IMR-90 (cell line): ENCODE results near the gene RPS6KA5. TPM values are rescaled to one million over a fixed set of nuclear protein-coding genes. Genes with fewer than 3 reads are reported as not detected.

Experiments
- ATAC-seq: fragments of 200-7000 bp; cut with Tn5 transposase; 2 replicates; pipeline ENCODE4 v1.9.1; 2020; ENCODE audit warnings: low read depth, mild to moderate bottlenecking, moderate library complexity
- BruUV-seq: library from RNA; stranded (reverse); fragments of 400-500 nt; replicated peaks from 2 replicates; lab custom pipeline; 2021; lab: Mats Ljungman, UMichigan
- CTCF ChIA-PET: fragments of 300-600 bp; formaldehyde crosslinking; extraction: SDS; loops from one replicate; lab custom pipeline; 2021; ENCODE audit warnings: antibody characterized with exemption; lab: Yijun Ruan, JAX
- POLR2A ChIA-PET: fragments of 300-600 bp; sonication (Branson Sonifier 250); formaldehyde crosslinking; loops from one replicate; lab custom pipeline; 2022; ENCODE audit warnings: antibody characterized with exemption; ENCODE audit not compliant: unreplicated experiment; lab: Charles Lee
- DNase-seq: peaks from one replicate; pipeline ENCODE4 v3.0.0; 2013
- H2AFZ ChIP-seq: replicated peaks from 2 replicates; pipeline ENCODE3; 2013; ENCODE audit warnings: low read length, mild to moderate bottlenecking; ENCODE audit not compliant: poor library complexity
- H2AK5ac ChIP-seq: 2 replicates; pipeline ENCODE4 v1.6.1; 2013; ENCODE audit warnings: low read depth, low read length, inconsistent platforms
- H2AK9ac ChIP-seq: replicated peaks from 2 replicates; pipeline ENCODE3; 2013; ENCODE audit warnings: mild to moderate bottlenecking, low read depth, low read length, moderate library complexity; ENCODE audit not compliant: poor library complexity
- H2BK120ac ChIP-seq: 2 replicates; pipeline ENCODE4 v1.6.1; 2013; ENCODE audit warnings: low read depth, low read length, inconsistent platforms
- H2BK15ac ChIP-seq: 3 replicates; pipeline ENCODE4 v1.6.1; 2013; ENCODE audit warnings: low read depth, low read length, inconsistent platforms
- H2BK20ac ChIP-seq: 2 replicates; pipeline ENCODE4 v1.6.1; 2013; ENCODE audit warnings: low read depth, mild to moderate bottlenecking, inconsistent platforms, low read length, moderate library complexity
- H2BK5ac ChIP-seq: 2 replicates; pipeline ENCODE4 v1.6.1; 2013; ENCODE audit warnings: mild to moderate bottlenecking, low read depth, low read length, inconsistent platforms; ENCODE audit not compliant: poor library complexity, severe bottlenecking
- H3K14ac ChIP-seq: replicated peaks from 2 replicates; pipeline ENCODE4 v1.6.1; 2013; ENCODE audit warnings: low read depth, low read length, inconsistent platforms
- H3K18ac ChIP-seq: 2 replicates; pipeline ENCODE4 v1.6.1; 2013; ENCODE audit warnings: low read depth, low read length, control low read depth
- H3K23ac ChIP-seq: 2 replicates; pipeline ENCODE4 v1.6.1; 2013; ENCODE audit warnings: low read depth, low read length, inconsistent platforms
- H3K27ac ChIP-seq: 2 replicates; pipeline ENCODE4 v1.5.1; 2013; ENCODE audit warnings: mild to moderate bottlenecking, control low read depth, low read length; ENCODE audit not compliant: insufficient read depth
- H3K27me3 ChIP-seq: 2 replicates; pipeline ENCODE4 v1.6.1; 2013; ENCODE audit warnings: low read length; ENCODE audit not compliant: control insufficient read depth, insufficient read depth
- H3K36me3 ChIP-seq: 2 replicates; pipeline ENCODE4 v1.6.1; 2013; ENCODE audit warnings: low read length, mixed read lengths; ENCODE audit not compliant: control insufficient read depth, insufficient read depth
- H3K4ac ChIP-seq: 2 replicates; pipeline ENCODE4 v1.6.1; 2013; ENCODE audit warnings: low read depth, low read length, inconsistent platforms
- H3K4me1 ChIP-seq: 2 replicates; pipeline ENCODE4 v1.6.1; 2013; ENCODE audit warnings: low read length, mixed read lengths; ENCODE audit not compliant: control insufficient read depth, insufficient read depth
- H3K4me2 ChIP-seq: 2 replicates; pipeline ENCODE4 v1.6.1; 2013; ENCODE audit warnings: low read depth, mild to moderate bottlenecking, control low read depth, low read length, moderate library complexity
- H3K4me3 ChIP-seq: 2 replicates; pipeline ENCODE4 v1.5.1; 2013; ENCODE audit warnings: low read depth, mild to moderate bottlenecking, control low read depth, low read length, moderate library complexity; ENCODE audit not compliant: insufficient read depth
- H3K56ac ChIP-seq: 2 replicates; pipeline ENCODE4 v1.6.1; 2013; ENCODE audit warnings: low read length, inconsistent platforms; ENCODE audit not compliant: insufficient read depth; ENCODE audit errors: extremely low read depth
- H3K79me1 ChIP-seq, 2 experiments: 2 replicates each; pipeline ENCODE4 v1.6.1; 2013; ENCODE audit warnings: low read length in 2 of 2, inconsistent platforms in 1 of 2, low read depth in 1 of 2
- H3K9ac ChIP-seq: 2 replicates; pipeline ENCODE4 v1.6.1; 2013; ENCODE audit warnings: low read depth, low read length, control low read depth
- H3K9me1 ChIP-seq: 2 replicates; pipeline ENCODE4 v1.6.1; 2013; ENCODE audit warnings: low read length, inconsistent platforms; ENCODE audit not compliant: insufficient read depth
- H3K9me3 ChIP-seq: 2 replicates; pipeline ENCODE4 v1.6.1; 2013; ENCODE audit warnings: low read length; ENCODE audit not compliant: control insufficient read depth, insufficient read depth
- H4K20me1 ChIP-seq: 2 replicates; pipeline ENCODE4 v1.6.1; 2013; ENCODE audit warnings: low read length, inconsistent platforms; ENCODE audit not compliant: insufficient read depth
- H4K5ac ChIP-seq: 2 replicates; pipeline ENCODE4 v1.6.1; 2013; ENCODE audit warnings: mild to moderate bottlenecking, low read depth, low read length, control low read depth
- H4K8ac ChIP-seq, 2 experiments: 2 replicates each; pipeline ENCODE4 v1.6.1; 2013; ENCODE audit warnings: low read depth in 2 of 2, low read length in 2 of 2, control low read depth in 1 of 2, inconsistent platforms in 1 of 2
- H4K91ac ChIP-seq: 2 replicates; pipeline ENCODE4 v1.6.1; 2013; ENCODE audit warnings: low read depth, low read length, inconsistent platforms; ENCODE audit not compliant: insufficient read depth
- BHLHE40 ChIP-seq: fragments of 150-350 bp; IDR thresholded peaks from 2 replicates; pipeline ENCODE4 v1.6.1; 2016; ENCODE audit warnings: mild to moderate bottlenecking, low read depth, low read length
- CEBPB ChIP-seq: IDR thresholded peaks from 2 replicates; pipeline ENCODE4 v1.6.1; 2012; ENCODE audit warnings: low read depth, low read length, improper control_type of control experiment
- CHD1 ChIP-seq: IDR thresholded peaks from 2 replicates; pipeline ENCODE4 v1.6.1; 2012; ENCODE audit warnings: low read depth, low read length, improper control_type of control experiment
- CTCF ChIP-seq: conservative IDR thresholded peaks from 2 replicates; pipeline ENCODE4 v1.5.1; 2012; ENCODE audit warnings: mild to moderate bottlenecking, low read depth, low read length, improper control_type of control experiment
- ELK1 ChIP-seq: fragments of 150-350 bp; IDR thresholded peaks from 2 replicates; pipeline ENCODE4 v1.6.1; 2016; ENCODE audit warnings: low read depth, mild to moderate bottlenecking, low read length, moderate library complexity, borderline replicate concordance
- MAFK ChIP-seq: IDR thresholded peaks from 2 replicates; pipeline ENCODE4 v1.6.1; 2012; ENCODE audit warnings: low read depth, low read length, improper control_type of control experiment
- MAZ ChIP-seq: IDR thresholded peaks from 2 replicates; pipeline ENCODE4 v1.6.1; 2012; ENCODE audit warnings: low read depth, mild to moderate bottlenecking, low read length, improper control_type of control experiment, moderate library complexity, borderline replicate concordance
- MXI1 ChIP-seq: IDR thresholded peaks from 2 replicates; pipeline ENCODE4 v1.6.1; 2012; ENCODE audit warnings: low read depth, mild to moderate bottlenecking, low read length, moderate library complexity, borderline replicate concordance
- NFE2L2 ChIP-seq: fragments of 150-350 bp; IDR thresholded peaks from 2 replicates; pipeline ENCODE4 v1.6.1; 2016; ENCODE audit warnings: low read depth, mild to moderate bottlenecking, low read length
- RAD21 ChIP-seq: IDR thresholded peaks from 2 replicates; pipeline ENCODE4 v1.6.1; 2012; ENCODE audit warnings: low read length, improper control_type of control experiment
- RCOR1 ChIP-seq: IDR thresholded peaks from 2 replicates; pipeline ENCODE4 v1.6.1; 2012; ENCODE audit warnings: mild to moderate bottlenecking, low read length, improper control_type of control experiment; ENCODE audit not compliant: insufficient replicate concordance
- RFX5 ChIP-seq: IDR thresholded peaks from 2 replicates; pipeline ENCODE4 v1.8.0; 2012; ENCODE audit warnings: low read depth, mild to moderate bottlenecking, low read length, moderate library complexity
- SMC3 ChIP-seq: fragments of 150-350 bp; IDR thresholded peaks from 2 replicates; pipeline ENCODE4 v1.6.1; 2016; ENCODE audit warnings: low read depth, mild to moderate bottlenecking, antibody characterized with exemption, low read length, moderate library complexity
- USF2 ChIP-seq: fragments of 150-350 bp; IDR thresholded peaks from 2 replicates; pipeline ENCODE4 v1.6.1; 2017; ENCODE audit warnings: mild to moderate bottlenecking, antibody characterized with exemption, low read length, low read depth
- WGBS, 2 experiments: methylation state at CpG; one replicate each; pipeline versions ENCODE4 v1.1.5 to v1.1.7; 2013; ENCODE audit warnings: missing lambda C conversion rate in 2 of 2; ENCODE audit not compliant: insufficient read length in 1 of 2; ENCODE audit errors: extremely low coverage in 2 of 2; 5-methylcytosine and 5-hydroxymethylcytosine counted together
- dilution Hi-C: fragments of 300-500 bp; cut with HindIII; formaldehyde crosslinking; loops from one replicate; pipeline ENCODE4 v1.14.3; 2018; ENCODE audit warnings: low sequenced_read_pairs; ENCODE audit not compliant: unreplicated experiment
- in situ Hi-C: fragments of 300-500 bp; cut with MboI; formaldehyde crosslinking; loops from 3 replicates; pipeline ENCODE4 v1.14.3; 2019; ENCODE audit warnings: low sequenced_read_pairs, inconsistent platforms, mixed read lengths
- intact Hi-C: fragments of 100-400 bp; cut with micrococcal nuclease; formaldehyde crosslinking; loops from 2 replicates; pipeline ENCODE4 v1.10.0; 2022
- polyA plus RNA-seq, 3 experiments: library from polyadenylated mRNA; depleted of rRNA; stranded (reverse); fragments of >200 nt; gene quantifications; 2 replicates each; pipeline ENCODE4 v1.2.3, GENCODE V29; 2012; ENCODE audit warnings: low replicate concordance in 1 of 3
- total RNA-seq: library from RNA; depleted of rRNA; stranded (reverse); fragments of >200 nt; gene quantifications from 2 replicates; pipeline ENCODE4 v1.2.3, GENCODE V29; 2012

Gene RPS6KA5
- total and polyA plus RNA-seq, 2 of the 4 experiments (the other 2 are of a cell fraction) = 0.36 TPM

- no CpG with 5 or more reads among the region's 4 CpGs for WGBS, 2 experiments
- POLR2A ChIA-PET = no interaction called here
- BruUV-seq = no TSS peak
Observed at GRCh38 chr14:90922141-90922540, 138.3 kb downstream of the RPS6KA5 start.

More at GRCh38 chr14:90922141-90922540, 138.3 kb downstream of the RPS6KA5 start:
- Histone ChIP-seq H3K9me3 (no peaks in the 10 kb centered on the region), H3K4ac (no peak overlapping the region), H3K4me1 (no peaks in the 10 kb centered on the region; the same call in 1 of the 2 replicates), H2BK120ac (no peak overlapping the region), H2BK5ac (no peak overlapping the region), H2AK9ac (no peak overlapping the region), H3K27ac (no peak overlapping the region), H3K9ac (no peak overlapping the region), H3K79me1 (no peaks in the 10 kb centered on the region), H4K91ac (no peak overlapping the region), H4K5ac (no peak overlapping the region), H3K18ac (no peak overlapping the region), H2AFZ (no peak overlapping the region), H3K36me3 (no peaks in the 10 kb centered on the region), H2BK20ac (no peak overlapping the region), H3K56ac (no peak overlapping the region), H3K4me3 (no peak overlapping the region), H3K27me3 (no peaks in the 10 kb centered on the region), H2BK15ac (no peak overlapping the region), H4K8ac (no peak overlapping the region), H4K20me1 (no peaks in the 10 kb centered on the region), H2AK5ac (no peak overlapping the region), H3K4me2 (no peak overlapping the region), H3K9me1 (no peaks in the 10 kb centered on the region), H3K14ac (no peak overlapping the region), H3K23ac (no peak overlapping the region)
- TF ChIP-seq RCOR1 = no peak
- TF ChIP-seq CHD1 = no peak
- TF ChIP-seq RAD21 = no peak
- TF ChIP-seq MAZ = no peak
- TF ChIP-seq ELK1 = no peak
- no peak for TF ChIP-seq NFE2L2
- no peak for TF ChIP-seq RFX5
- no peak for TF ChIP-seq CEBPB
- TF ChIP-seq MAFK = no peak
- no peak for TF ChIP-seq SMC3
- no peak for TF ChIP-seq MXI1
- TF ChIP-seq CTCF = no peak
- TF ChIP-seq BHLHE40 = no peak
- no peak for TF ChIP-seq USF2
- CTCF ChIA-PET = no interaction called here
- in situ Hi-C loops = no loop called here
- ATAC-seq (no peak), DNase-seq (no peak)
- dilution Hi-C loops = no loop called here
- intact Hi-C loops = no loop called here
